ENCODE data around the gene LCE2B. TPM values are rescaled to one million over a fixed set of nuclear protein-coding genes. Genes with fewer than 3 reads are reported as not detected.

LCE2B gene
- total RNA-seq, 1 donor from 2014 or later: not detected

Other genes starting within 250 kb of the LCE2B start
- gene LCE5A, start 175.3 kb upstream of the LCE2B start, total RNA-seq: not detected
- not detected for gene CRCT1, start 171.6 kb upstream of the LCE2B start, total RNA-seq
- gene LCE3E, start 119.3 kb upstream of the LCE2B start, total RNA-seq: not detected
- not detected for gene LCE3D, start 105.6 kb upstream of the LCE2B start, total RNA-seq
- gene LCE3C, start 85.9 kb upstream of the LCE2B start, total RNA-seq: not detected
- not detected for gene LCE3B, start 72.3 kb upstream of the LCE2B start, total RNA-seq
- not detected for gene LCE3A, start 63.0 kb upstream of the LCE2B start, total RNA-seq
- not detected for gene LCE2D, start 22.7 kb upstream of the LCE2B start, total RNA-seq
- gene LCE2C, start 10.8 kb upstream of the LCE2B start, total RNA-seq: not detected
- gene LCE2A, start 12.2 kb downstream of the LCE2B start, total RNA-seq: not detected
- gene LCE4A, start 22.0 kb downstream of the LCE2B start, total RNA-seq: not detected
- not detected for gene KPRP, start 71.9 kb downstream of the LCE2B start, total RNA-seq
- not detected for gene LCE1F, start 89.0 kb downstream of the LCE2B start, total RNA-seq
- not detected for gene LCE1E, start 100.1 kb downstream of the LCE2B start, total RNA-seq
- gene LCE1D, start 110.6 kb downstream of the LCE2B start, total RNA-seq: not detected
- gene LCE1C, start 120.5 kb downstream of the LCE2B start, total RNA-seq: not detected
- not detected for gene LCE1B, start 125.8 kb downstream of the LCE2B start, total RNA-seq
- not detected for gene LCE1A, start 141.3 kb downstream of the LCE2B start, total RNA-seq
- gene LCE6A, start 156.7 kb downstream of the LCE2B start, total RNA-seq: not detected
- gene LCE7A, start 173.9 kb downstream of the LCE2B start, total RNA-seq: not detected
- not detected for gene SMCP, start 192.2 kb downstream of the LCE2B start, total RNA-seq
- gene IVL, start 222.4 kb downstream of the LCE2B start, total RNA-seq: not detected